Thyroid gland (tissue), 4 donors: Measurements from ENCODE around the gene CPA3.

Experiments used
- CTCF ChIP-seq, 6 experiments: fragments of 200-600 bp in 3 of 6; fragments of 450-650 bp in 3 of 6; sonication (generic) in 3 of 6; IDR thresholded peaks; one replicate each; pipeline ENCODE4 v1.5.1; 2016 to 2019; ENCODE audit warnings: antibody characterized with exemption in 6 of 6, mild to moderate bottlenecking in 2 of 6, inconsistent platforms in 1 of 6, moderate library complexity in 1 of 6
- POLR2A ChIP-seq, 2 donors: fragments of 450-650 bp; IDR thresholded peaks; one replicate each; pipeline ENCODE4 v1.6.1; 2017; ENCODE audit warnings: antibody characterized with exemption in 2 of 2, mild to moderate bottlenecking in 2 of 2, moderate library complexity in 1 of 2

- TF ChIP-seq CTCF (IDR thresholded peaks at IDR 0.05) (no peak), POLR2A (IDR thresholded peaks at IDR 0.05) (no peak)
Observed at GRCh38 chr3:148884261-148884660, 19.2 kb downstream of the CPA3 start.
